ENCODE data around the gene FCSK.

Gene FCSK

DNA sequence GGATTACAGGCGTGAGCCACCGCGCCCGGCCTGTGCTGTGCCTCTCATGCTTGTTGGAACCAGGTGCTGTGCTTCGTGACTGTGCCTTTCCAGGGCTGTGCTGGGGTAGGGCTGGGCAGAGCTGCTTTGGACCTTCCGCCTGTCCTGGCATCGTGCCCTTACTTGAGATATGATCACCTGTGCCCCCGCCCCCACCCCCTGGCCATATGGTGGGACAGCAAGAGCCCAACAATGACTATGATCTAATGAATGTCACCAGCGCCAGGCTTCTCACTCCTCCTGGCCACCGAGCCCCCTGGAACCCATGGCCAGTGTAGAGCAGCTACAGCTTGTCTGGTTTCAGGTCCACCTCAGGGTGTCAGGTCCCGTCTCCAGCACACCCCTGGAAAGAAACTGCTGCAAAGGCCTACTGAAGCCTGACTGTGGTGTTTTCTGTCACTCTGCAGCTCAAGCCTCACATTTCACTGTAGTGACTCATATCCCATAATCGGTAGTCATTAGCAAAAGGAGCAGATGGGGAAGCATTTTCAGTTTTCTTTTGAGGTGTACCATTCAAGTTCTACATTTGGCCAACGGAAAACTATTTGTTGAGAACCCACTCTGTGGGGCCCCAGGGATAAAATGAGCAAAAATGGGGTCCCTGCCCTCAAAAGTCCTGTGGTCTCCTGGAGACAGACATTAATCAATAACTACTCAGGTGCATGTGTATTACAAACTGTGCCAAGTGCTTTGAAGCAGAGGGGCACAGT lies 22.1 kb downstream of the FCSK start:
- in situ Hi-C loops (cut with MboI; ENCODE audit: low sequenced_read_pairs) = no loop called here

- in situ Hi-C loops (cut with MboI; ENCODE audit: low sequenced_read_pairs) = no loop called here
Measured at GRCh38 chr16:70478169-70478568, 23.8 kb downstream of the FCSK start.

DNA sequence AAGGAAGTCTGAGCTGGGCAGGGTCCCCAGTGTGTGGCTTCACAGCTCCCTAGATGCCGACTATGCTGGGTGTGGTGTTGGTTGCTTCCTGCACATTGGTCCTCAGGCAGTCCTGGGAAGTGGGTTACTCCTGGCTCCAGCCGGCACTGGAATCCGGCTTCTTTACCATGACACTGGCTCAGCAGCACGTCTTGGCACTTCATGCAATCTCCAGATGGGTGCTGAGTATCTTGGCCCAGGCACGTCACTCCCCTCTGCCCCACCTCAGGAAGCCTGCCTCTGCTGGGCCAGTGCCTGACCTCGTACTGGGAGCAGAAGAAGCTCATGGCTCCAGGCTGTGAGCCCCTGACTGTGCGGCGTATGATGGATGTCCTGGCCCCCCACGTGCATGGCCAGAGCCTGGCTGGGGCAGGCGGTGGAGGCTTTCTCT lies 24.5 kb downstream of the FCSK start:
- in situ Hi-C loops (cut with MboI; ENCODE audit: low sequenced_read_pairs) = no loop called here

DNA sequence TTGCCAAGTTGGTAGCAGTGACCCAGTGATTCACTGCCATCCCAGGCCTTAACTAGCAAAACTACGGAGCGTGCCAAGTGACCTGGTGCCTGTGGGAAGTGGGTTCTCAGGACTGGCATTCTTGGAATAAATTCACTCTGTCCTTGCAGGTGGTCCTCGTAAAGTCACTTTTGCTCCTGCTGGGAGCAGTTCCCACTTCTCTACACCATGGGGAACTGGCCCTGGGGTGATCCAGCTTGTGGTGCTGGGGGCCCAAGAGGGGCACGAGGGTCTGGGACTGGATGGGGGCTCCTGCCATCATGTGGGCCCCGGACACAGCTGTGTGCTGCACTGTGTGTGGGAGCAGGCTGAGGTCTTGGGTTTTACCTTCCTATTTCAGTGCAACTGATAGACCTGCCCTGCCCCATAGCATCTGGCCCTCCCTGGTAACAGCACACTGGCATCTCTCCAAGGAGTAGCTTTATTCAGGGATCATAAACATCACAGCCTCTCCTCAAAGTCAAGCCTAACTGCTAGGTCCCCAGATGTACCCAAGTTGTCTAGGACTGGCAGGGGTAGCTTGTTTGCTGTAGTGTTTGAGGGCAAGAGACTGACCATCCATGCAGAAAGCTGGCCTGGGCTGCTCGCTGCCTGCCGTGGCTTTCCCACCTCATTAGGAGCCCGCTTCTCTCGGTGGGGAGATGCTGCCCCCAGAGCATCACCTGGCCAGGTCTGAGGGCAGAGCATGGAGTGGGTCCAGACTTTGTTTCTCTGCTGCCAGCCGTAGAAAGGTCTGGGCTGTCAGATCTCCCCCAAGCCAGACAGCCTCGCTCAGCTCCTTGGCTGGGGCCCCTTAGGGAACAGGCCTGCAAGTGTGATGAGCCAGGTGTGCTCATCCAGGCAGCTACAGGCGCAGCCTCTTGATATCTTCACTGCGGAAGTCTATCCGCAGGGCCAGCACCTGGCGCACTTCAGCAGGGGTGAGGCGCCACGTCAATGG lies 26.0 kb downstream of the FCSK start:
- in situ Hi-C loops (cut with MboI; ENCODE audit: low sequenced_read_pairs) = no loop called here

- in situ Hi-C loops (cut with MboI; ENCODE audit: low sequenced_read_pairs) = no loop called here
Measured at GRCh38 chr16:70481929-70482536, 27.6 kb downstream of the FCSK start.

GRCh38 chr16:70482624-70483023 lies 28.2 kb downstream of the FCSK start:
- in situ Hi-C loops (cut with MboI; ENCODE audit: low sequenced_read_pairs) = no loop called here

DNA sequence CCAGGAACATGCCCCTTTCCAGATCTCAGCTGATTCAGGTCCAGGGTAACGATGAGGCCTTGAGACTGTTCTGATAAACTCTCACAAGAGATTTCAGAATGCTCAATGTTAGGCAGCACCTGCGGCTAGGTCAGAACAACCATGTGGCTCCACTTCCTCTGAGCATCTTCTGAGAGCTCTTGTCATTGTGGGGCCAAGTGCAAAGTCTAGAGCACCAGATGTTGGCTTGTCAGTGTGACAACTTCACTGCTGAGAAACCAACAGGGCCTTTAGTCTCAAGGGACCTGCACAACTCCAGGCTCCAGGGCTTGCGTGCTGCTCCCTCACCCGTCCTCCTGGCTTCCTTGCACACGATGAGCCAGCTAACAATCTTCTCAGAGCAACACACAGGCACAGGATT lies 29.0 kb downstream of the FCSK start:
- in situ Hi-C loops (cut with MboI; ENCODE audit: low sequenced_read_pairs) = no loop called here

GRCh38 chr16:70484867-70485266 lies 30.5 kb downstream of the FCSK start:
- in situ Hi-C loops (cut with MboI; ENCODE audit: low sequenced_read_pairs) = no loop called here

GRCh38 chr16:70490261-70490660 lies 35.9 kb downstream of the FCSK start:
- in situ Hi-C loops (cut with MboI; ENCODE audit: low sequenced_read_pairs) = no loop called here

GRCh38 chr16:70493802-70494201 lies 39.4 kb downstream of the FCSK start:
- in situ Hi-C loops (cut with MboI; ENCODE audit: low sequenced_read_pairs) = no loop called here

GRCh38 chr16:70494202-70494770 lies 39.9 kb downstream of the FCSK start:
- in situ Hi-C loops (cut with MboI; ENCODE audit: low sequenced_read_pairs) = no loop called here

GRCh38 chr16:70494777-70495176 lies 40.4 kb downstream of the FCSK start:
- in situ Hi-C loops (cut with MboI; ENCODE audit: low sequenced_read_pairs) = no loop called here

- in situ Hi-C loops (cut with MboI; ENCODE audit: low sequenced_read_pairs) = no loop called here
Measured at GRCh38 chr16:70495425-70496182, 41.2 kb downstream of the FCSK start.

- in situ Hi-C loops (cut with MboI; ENCODE audit: low sequenced_read_pairs) = no loop called here
Measured at GRCh38 chr16:70496513-70496912, 42.1 kb downstream of the FCSK start.

GRCh38 chr16:70508752-70509151 lies 54.4 kb downstream of the FCSK start:
- in situ Hi-C loops (cut with MboI; ENCODE audit: low sequenced_read_pairs) = no loop called here

GRCh38 chr16:70510216-70510615 lies 55.8 kb downstream of the FCSK start:
- in situ Hi-C loops (cut with MboI; ENCODE audit: low sequenced_read_pairs) = no loop called here

DNA sequence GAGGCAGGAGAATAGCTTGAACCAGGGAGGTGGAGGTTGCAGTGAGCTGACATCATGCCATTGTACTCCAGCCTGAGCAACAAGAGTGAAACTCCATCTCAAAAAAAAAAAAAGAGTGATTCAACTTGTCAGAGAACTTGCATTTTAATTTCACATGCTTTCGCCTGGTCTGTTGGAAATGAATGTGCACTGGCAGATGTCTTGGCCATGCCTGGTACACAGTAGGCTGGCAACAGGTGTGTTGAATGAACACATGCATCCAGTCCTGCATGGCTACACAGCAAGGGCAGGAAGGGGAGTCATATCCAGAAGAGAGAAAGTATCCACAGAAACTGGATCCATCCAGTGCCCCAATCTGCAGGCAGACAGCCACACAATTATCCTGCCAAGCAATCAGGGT lies 57.4 kb downstream of the FCSK start:
- in situ Hi-C loops (cut with MboI; ENCODE audit: low sequenced_read_pairs) = no loop called here

GRCh38 chr16:70512456-70512855 lies 58.1 kb downstream of the FCSK start:
- in situ Hi-C loops (cut with MboI; ENCODE audit: low sequenced_read_pairs) = no loop called here

DNA sequence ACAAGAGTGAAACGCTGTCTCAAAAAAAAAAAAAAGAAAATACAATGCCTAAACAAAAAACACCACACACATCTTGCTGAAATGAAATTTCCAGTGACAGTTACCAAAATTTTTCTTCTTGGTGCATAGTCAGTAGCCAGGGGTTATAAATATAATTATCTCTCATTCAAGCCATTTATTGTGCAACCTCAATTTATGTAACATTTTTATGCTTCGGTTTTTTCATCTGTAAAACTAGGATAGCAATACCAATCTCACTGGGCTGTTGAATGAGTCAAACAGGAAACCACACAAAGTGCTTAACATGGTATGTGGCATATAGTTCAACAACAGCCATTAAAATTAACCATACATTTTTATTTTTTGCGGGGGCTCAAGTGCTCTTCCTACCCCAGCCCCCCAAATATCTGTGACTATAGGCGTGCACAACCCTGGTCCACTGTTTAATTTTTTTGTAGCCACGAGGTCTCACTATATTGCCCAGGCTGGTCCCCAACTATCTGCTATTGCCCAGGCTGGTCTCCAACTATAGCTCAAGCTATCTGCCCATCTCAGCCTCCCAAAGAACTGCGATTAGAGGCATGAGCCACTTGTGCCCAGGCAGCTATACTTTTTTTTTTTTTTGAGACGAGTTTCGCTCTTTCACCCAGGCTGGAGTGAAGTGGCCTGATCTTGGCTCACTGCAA lies 66.4 kb downstream of the FCSK start:
- in situ Hi-C loops (cut with MboI; ENCODE audit: low sequenced_read_pairs) = no loop called here
